Lung (tissue), 12 donors: Measurements from ENCODE around the gene SZT2. TPM values are rescaled to one million over a fixed set of nuclear protein-coding genes. Genes with fewer than 3 reads are reported as not detected.
"Not testable (repeated sequence)": the region's sequence is repeated elsewhere in the genome, so short reads cannot be mapped to it uniquely, and the experiment has no call there.

Experiments used
- ATAC-seq: fragments of 200-7000 bp; cut with Tn5 transposase; one replicate; pipeline ENCODE4 v1.9.1; 2020; ENCODE audit warnings: moderate number of reproducible peaks; ENCODE audit not compliant: insufficient read depth, low FRiP score
- DNase-seq, 3 donors: peaks; one replicate each; pipeline ENCODE4 v3.0.0-alpha.2; 2013 to 2017
- H3K27ac ChIP-seq, 2 donors: one replicate each; pipeline ENCODE4 v1.5.1; 2013; ENCODE audit warnings: mild to moderate bottlenecking in 2 of 2, moderate library complexity in 2 of 2, control low read depth in 1 of 2, inconsistent platforms in 1 of 2, low read depth in 1 of 2, low read length in 1 of 2
- H3K27me3 ChIP-seq, 3 donors: one replicate each; pipeline ENCODE4 v1.5.1; 2013; ENCODE audit warnings: low read length in 2 of 3; ENCODE audit not compliant: control insufficient read depth in 3 of 3, insufficient read depth in 3 of 3
- H3K36me3 ChIP-seq, 4 donors: one replicate each; pipeline ENCODE4 v1.5.1; 2013; ENCODE audit warnings: low read length in 4 of 4, mild to moderate bottlenecking in 1 of 4, moderate library complexity in 1 of 4; ENCODE audit not compliant: control insufficient read depth in 4 of 4, insufficient read depth in 4 of 4
- H3K4me1 ChIP-seq, 5 donors: one replicate each; pipeline ENCODE4 v1.5.1; 2013; ENCODE audit warnings: low read length in 5 of 5, mild to moderate bottlenecking in 2 of 5, moderate library complexity in 1 of 5; ENCODE audit not compliant: control insufficient read depth in 5 of 5, insufficient read depth in 5 of 5
- H3K4me3 ChIP-seq: one replicate; pipeline ENCODE4 v1.5.1; 2013; ENCODE audit warnings: mild to moderate bottlenecking, control low read depth, moderate library complexity
- H3K9ac ChIP-seq, 2 donors: one replicate each; pipeline ENCODE4 v1.5.1; 2013; ENCODE audit warnings: low read length in 2 of 2, control low read depth in 1 of 2; ENCODE audit not compliant: insufficient read depth in 1 of 2
- H3K9me3 ChIP-seq, 4 donors: one replicate each; pipeline ENCODE4 v1.5.1; 2013; ENCODE audit warnings: low read length in 3 of 4, mild to moderate bottlenecking in 1 of 4, moderate library complexity in 1 of 4; ENCODE audit not compliant: control insufficient read depth in 4 of 4, insufficient read depth in 3 of 4
- WGBS, 2 donors: extraction: QIAGEN DNeasy Blood & Tissue Kit; methylation state at CpG; one replicate each; pipeline ENCODE4 v1.1.7; 2013; 5-methylcytosine and 5-hydroxymethylcytosine counted together
- polyA plus RNA-seq, 2 donors: library from polyadenylated mRNA; stranded (reverse); fragments of 200-250 nt; gene quantifications; one replicate each; pipeline ENCODE4 v1.2.1, GENCODE V29; 2013
- total RNA-seq, 2 donors: library from RNA; depleted of rRNA in 1 of 2; stranded (reverse); fragments of >200 nt in 1 of 2; gene quantifications; one replicate each; pipeline ENCODE4 v1.2.1, GENCODE V29; 2014 to 2021
- TF ChIP-seq, protein P1 (sequence below): IDR thresholded peaks from 2 replicates; pipeline ENCODE4 v1.5.1; 2012; ENCODE audit warnings: mild to moderate bottlenecking; ENCODE audit errors: control extremely low read depth, extremely low read depth
- donor health status: control.
- donor health status: control.
- donor health status: Bipolar disorder and iron deficiency.
- donor health status: healthy.
- donor health status: DM: yes; HTN: yes; CAD: no.

SZT2 gene
- total and polyA plus RNA-seq, 4 donors: 15.2 to 71.5 (median 40.2) TPM

DNA sequence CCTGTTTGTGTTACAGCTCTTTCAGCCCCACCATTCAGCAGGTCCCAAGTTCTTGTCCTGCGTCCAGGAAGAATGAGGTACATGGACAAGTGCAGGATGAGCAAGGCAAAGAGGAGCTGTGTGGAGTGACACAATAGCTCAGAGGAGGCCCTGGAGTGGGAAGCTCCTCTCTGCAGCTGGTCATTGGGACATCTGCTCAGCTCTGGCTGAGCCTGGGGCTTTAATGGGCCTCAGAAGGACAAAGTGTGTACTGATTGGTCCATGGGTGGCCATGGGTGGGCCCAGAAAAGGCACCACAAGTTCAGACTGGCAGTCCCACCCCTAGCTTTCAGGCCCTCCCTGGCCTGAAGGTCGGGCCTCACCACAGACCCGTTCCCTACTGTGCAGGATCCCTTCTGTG lies 78.7 kb downstream of the SZT2 start:
- DNase-seq (no peak), ATAC-seq (no peak)
- 90 to 98% methylated on average over 3 of the region's 3 CpGs for WGBS, 2 donors
- H3K9ac ChIP-seq: no peak overlapping the region
- no peaks in the 10 kb centered on the region for H3K9me3 ChIP-seq
- H3K27me3 ChIP-seq: no peaks in the 10 kb centered on the region
- TF ChIP-seq, protein P1, sequence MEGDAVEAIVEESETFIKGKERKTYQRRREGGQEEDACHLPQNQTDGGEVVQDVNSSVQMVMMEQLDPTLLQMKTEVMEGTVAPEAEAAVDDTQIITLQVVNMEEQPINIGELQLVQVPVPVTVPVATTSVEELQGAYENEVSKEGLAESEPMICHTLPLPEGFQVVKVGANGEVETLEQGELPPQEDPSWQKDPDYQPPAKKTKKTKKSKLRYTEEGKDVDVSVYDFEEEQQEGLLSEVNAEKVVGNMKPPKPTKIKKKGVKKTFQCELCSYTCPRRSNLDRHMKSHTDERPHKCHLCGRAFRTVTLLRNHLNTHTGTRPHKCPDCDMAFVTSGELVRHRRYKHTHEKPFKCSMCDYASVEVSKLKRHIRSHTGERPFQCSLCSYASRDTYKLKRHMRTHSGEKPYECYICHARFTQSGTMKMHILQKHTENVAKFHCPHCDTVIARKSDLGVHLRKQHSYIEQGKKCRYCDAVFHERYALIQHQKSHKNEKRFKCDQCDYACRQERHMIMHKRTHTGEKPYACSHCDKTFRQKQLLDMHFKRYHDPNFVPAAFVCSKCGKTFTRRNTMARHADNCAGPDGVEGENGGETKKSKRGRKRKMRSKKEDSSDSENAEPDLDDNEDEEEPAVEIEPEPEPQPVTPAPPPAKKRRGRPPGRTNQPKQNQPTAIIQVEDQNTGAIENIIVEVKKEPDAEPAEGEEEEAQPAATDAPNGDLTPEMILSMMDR: no peak
- no peaks in the 10 kb centered on the region for H3K36me3 ChIP-seq
- H3K27ac ChIP-seq: no peak overlapping the region
- H3K4me3 ChIP-seq: no peak overlapping the region
- peaks cover 0 to 2% (median 0%) of the 10 kb centered on the region in 5 donors for H3K4me1 ChIP-seq

DNA sequence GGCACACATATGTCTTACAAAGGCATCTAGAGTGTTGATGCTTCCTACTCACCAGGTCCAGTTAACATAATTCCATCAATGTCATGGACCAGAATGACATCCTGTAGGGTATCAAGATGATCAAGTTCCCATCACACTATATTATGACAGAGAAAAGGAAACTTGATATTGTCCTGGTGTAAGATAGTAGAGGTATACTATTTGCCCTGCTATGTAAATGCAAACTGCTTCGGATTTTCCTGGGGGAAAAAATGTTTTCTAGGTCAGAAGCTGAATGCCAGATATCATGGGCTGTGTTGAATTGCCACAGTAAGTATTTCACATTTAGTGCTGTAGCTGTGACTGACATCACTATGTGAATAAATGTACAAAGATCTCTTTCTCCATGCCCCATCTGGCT lies 80.2 kb downstream of the SZT2 start:
- DNase-seq (no peak), ATAC-seq (no peak)
- Histone ChIP-seq H3K9ac (no peak overlapping the region), H3K27me3 (no peaks in the 10 kb centered on the region), H3K9me3 (no peaks in the 10 kb centered on the region), H3K4me3 (no peak overlapping the region), H3K4me1 (peaks cover 0 to 2% (median 0%) of the 10 kb centered on the region in 5 donors), H3K36me3 (no peaks in the 10 kb centered on the region), H3K27ac (no peak overlapping the region)
- 86 to 95% methylated on average over 1 of the region's 1 CpG for WGBS, 2 donors
- TF ChIP-seq, protein P1: no peak

DNA sequence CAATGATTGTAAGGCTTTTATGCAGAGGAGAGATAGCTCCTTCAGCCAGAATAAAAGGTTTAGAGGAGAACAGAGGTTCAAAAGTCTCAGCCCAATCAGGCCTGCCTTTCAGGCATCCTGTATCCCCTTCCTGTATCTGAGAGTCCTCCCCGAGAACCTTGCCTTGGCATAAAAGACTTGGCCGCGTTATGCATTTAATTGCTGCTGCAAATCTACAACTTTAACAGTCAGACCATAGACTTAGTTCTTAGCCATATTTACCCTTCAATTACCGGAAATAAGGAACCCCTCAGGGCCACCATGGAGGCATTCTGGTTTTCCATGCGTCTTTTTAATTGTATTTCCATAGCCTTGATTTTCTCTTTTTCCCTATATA lies 82.4 kb downstream of the SZT2 start:
- DNase-seq (no peak), ATAC-seq (no peak)
- H3K27me3 ChIP-seq: no peaks in the 10 kb centered on the region
- WGBS, 2 donors: 94 to 95% methylated on average over 5 of the region's 5 CpGs
- no peak overlapping the region for H3K4me3 ChIP-seq
- H3K27ac ChIP-seq: no peak overlapping the region
- H3K4me1 ChIP-seq: peaks cover 0 to 2% (median 0%) of the 10 kb centered on the region in 5 donors
- no peaks in the 10 kb centered on the region for H3K36me3 ChIP-seq
- no peaks in the 10 kb centered on the region for H3K9me3 ChIP-seq
- TF ChIP-seq, protein P1: no peak
- H3K9ac ChIP-seq: no peak overlapping the region

- ATAC-seq, H3K4me1 ChIP-seq, H3K9ac ChIP-seq, H3K27ac ChIP-seq, H3K9me3 ChIP-seq, H3K4me3 ChIP-seq, H3K36me3 ChIP-seq, DNase-seq, H3K27me3 ChIP-seq: not testable (repeated sequence)
- WGBS, 2 donors: 60 to 63% methylated on average over 5 of the region's 6 CpGs
These were observed 82.9 kb downstream of the SZT2 start for GRCh38 chr1:43472463-43473151.
